Activated CD8-positive, alpha-beta memory T cell treated with anti-CD3 and anti-CD28 coated beads, Interleukin-2, amount 50 U/mL, for 1 hour (primary cell): ENCODE measurements around the gene SLC38A2.
"Not testable (repeated sequence)": the region's sequence is repeated elsewhere in the genome, so short reads cannot be mapped to it uniquely, and the experiment has no call there.

ENCODE experiments used
- DNase-seq: peaks from one replicate; pipeline ENCODE4 v3.0.0-alpha.2; 2020; ENCODE audit errors: extremely low read depth

The SLC38A2 gene

DNA sequence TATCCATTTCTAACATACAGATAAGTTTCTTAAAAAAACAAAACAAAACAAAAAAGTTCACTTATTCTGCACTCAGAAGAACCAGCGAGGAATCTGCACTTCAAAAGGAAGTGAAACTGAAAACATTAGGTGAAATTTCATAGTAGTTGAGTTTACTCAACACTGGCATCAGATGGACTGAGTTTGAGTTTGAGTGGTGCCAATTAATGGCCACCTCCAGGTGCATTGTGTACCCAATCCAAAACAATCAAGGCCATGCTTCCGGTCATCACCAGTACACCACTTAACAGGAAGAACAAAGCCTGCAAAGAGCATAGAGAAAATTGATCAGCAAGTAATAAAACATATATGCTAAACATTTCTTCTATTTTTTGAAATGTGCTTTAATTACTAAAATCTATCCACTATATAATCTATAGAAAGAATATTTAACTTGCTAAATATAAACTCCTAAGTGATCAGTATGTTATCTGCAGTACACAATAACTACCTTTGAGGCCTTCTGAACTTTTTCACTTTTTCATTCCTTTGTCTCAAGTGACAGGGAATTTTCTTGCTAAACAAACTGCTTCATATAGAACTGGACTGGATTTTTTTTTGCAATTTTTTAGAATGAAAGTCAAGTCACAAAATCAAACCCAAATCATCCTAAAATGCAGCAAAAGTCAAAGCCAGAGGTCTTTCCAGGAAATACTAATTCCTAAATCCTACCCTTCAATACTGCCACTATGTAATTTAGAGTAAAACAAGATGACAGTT lies 11.5 kb downstream of the SLC38A2 start:
- DNase-seq: no peak

DNA sequence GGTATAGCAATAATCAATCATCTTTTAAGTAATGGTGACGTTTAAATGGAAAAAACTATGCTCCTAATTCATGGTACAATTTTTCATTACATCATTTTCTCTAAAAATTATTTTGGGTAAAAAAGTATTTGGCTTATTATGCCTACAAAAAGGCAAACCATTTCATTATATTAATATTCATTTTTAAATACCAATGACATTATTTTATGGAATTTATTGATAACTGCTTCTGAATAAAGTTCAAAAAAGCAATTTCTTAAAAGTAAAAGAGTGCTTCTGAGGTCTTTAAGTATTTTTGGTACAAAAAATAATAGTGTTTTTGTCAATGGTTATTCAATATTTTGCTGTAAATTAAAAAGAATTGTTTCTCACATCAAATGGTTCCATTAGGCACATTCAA lies 12.2 kb downstream of the SLC38A2 start:
- DNase-seq: no peak

DNA sequence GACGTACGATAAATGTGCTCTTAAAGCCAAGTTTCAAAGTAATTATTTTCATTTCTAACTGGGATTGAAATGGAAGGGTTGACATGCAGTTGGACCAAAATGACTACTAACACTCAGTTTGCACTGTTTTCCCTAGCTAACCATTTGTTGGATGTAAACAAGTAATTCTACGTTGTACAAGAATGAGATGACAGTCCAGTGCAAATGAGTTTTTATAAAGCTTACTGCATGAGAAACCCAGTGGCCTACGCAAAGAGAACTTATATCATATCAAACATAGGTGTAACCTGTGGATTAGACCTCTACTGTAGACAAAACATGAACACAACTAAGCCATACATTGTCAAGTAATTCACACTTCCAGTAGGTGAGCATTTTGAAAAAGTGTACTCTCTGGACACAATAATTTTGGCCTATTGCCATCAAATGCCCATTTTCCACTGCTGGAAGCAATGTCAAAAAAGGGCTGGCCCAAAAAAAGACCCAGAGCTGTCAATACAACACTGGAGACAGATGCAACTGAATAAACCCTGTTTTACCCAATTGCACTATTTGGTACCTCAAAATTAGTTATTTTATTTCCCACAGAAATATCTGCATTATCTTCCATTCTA lies 12.8 kb downstream of the SLC38A2 start:
- no peak for DNase-seq

DNA sequence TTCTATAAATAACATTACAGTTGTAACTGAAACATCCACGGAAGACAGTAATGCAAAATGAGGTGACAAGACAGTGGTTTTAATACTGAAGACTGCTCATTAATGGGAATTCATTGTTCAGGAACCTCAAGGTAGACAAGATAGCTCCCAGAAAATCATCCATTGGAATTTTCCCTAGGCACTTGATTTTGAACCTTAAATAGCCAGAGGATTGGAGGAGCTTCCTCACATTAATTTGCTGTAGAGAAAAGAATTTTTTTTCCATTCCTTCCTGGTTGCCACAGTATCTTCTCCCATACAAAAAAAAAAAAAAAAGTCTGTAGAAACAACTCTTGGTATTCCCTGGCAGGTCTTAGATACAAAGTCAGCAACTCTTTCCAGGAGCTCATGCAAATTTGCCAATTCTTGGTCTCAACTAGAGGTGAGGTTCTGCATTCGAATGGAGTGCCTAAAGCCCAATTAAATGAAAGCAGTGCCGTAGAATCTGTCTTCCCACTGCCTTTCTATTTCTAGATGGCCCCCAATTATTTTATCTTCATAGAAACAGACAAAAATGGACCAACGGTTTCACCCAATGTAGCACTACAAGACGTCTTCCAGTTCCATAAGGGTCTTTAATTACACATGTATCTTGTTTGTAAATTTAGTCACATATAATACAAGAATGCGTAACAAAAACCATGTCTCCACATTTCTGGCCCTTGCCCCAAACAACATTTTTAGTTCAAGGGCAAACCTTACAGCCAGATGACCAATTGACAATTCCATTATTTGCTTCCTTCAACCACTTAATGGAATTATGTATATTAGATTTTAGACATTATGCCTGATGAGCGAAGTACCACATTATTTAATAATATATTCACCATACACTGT lies 13.5 kb downstream of the SLC38A2 start:
- no peak for DNase-seq

DNA sequence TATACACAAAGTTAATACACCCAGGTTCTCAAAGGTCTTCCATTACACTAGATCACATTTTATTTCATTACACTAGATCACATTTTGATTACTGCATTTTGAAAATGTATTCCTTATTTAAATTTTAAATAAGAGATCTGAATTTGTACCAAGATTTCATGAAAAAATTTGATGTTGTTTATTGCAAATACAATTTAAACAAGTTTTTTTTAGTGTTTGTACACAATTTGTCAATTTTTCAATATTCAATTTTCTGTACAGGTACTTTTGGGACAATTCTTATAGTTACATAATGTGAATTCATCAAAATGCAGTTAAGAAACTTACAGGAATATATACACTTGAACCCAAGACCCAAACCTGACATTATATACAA lies 14.3 kb downstream of the SLC38A2 start:
- no peak for DNase-seq

DNA sequence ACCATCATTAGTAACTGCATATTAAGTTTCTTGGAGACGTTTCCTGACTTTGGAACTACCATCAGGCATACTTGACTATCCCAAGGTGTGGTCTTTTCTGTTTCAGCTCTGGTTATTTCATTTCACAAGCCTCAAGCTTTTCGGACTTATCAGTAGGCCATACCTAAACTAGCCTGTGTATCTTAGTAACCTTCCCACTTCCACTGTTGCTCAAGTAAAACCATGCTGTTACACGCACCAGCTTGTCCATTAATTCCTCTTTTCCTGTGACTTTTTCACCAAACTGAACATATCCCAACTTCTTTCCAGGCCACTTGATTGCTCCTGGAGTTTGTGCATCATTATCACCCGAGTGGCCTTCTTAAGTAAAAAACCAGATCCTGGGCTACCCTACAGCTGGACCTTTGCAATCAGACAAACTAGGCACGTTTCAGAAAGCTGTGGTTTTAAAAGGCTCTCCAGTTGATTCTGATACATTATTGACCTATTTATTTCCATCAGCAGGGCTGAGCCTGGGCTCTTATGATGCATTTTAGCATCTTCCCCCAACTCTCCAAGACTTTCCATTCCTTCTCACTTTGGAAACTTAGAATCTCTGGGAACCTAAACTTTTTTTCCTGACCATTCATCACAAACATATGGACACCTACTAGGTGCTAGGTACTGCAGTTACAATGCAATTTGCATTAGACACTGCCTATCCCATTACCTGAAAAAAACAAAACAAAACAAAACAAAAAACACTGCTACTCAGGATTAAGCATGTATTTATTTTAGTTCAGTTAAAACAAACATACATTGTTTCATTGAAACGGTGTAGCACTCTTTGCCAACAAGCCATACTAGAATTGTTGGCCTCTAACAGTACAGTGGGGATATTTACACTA lies 14.9 kb downstream of the SLC38A2 start:
- no peak for DNase-seq

DNA sequence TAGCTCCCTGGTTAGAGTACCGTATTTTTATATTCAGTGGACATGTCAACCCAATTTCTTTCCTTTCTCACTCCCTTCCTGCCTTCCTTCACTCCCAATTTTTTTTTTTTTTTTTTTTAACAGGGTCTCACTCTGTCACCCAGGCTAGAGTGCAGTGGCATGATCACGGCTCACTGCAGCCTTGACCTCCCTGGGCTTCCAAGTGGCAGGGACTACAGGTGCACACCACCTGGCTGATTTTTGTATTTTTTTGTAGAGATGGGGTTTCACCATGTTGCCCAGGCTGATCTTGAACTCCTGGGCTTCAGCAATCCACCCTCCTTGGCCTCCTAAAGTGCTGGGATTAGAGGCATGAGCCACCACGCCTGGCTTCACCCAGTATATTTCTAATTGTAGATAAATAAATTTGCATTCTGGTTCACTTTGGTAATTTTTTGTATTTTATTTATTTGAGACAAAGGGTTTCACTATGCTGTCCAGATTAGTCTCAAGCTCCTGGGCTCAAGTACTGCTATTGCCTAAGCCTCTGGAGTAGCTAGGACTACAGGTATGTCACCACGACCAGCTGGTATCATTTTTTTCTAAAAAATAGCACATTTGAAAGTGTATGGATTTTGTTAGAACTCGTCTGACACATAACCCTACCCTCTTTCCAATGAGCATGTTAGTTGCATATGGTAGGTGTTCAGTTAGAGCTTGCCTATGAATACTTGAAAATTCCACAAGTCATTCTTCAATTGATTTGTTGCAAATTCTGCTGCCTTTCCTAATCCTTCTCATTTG lies 15.7 kb downstream of the SLC38A2 start:
- no peak for DNase-seq

DNA sequence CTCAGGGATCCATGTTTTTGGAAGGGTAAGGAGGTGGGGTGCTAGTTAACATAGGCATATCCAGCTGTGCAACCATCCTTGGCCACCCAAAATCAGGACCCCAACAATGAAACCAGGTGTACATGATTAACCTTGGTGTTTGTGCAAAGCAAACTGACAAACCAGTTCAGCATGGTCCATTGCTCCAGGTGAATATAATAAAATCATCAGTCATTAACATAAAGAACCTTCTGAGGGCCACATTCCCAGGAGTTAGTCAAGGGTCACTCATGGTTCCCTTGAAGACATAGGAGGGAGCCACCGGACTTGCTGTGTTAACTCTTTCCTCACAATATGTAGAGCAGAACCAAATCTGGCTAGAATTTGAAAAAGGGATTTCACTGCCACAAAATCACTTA lies 17.8 kb downstream of the SLC38A2 start:
- DNase-seq: no peak

DNA sequence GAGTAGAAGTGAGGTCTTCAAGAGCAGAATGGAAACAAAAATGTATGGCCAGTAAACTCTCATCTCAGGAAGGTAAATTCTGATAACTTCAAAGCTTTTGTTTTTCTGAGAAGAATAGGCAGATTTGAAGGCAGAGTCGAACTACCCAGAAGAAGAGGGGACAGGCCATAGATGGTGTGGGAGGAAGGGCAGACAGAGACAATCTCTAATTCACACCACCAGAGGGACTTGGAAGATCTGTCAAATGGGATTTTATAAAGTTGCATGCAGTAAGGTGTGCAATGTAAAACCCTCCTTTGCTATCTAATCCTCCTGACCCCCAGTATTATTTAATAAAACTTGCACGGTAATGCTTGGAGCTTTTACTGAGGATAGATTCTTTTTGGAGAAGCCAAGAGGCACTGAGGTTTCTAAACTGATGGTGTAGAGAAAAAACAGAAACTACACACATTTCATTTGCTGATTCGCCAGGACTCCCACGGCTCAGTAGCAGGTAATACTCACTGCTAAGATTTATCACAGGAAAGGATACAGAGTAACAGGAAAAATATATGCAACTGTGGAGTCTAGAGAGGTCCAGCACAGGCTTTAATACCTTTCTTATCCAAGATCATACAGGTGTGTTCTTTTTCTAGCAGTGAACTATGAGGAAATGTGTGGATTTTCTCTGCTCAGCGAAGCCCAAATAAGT lies 18.3 kb downstream of the SLC38A2 start:
- no peak for DNase-seq

DNA sequence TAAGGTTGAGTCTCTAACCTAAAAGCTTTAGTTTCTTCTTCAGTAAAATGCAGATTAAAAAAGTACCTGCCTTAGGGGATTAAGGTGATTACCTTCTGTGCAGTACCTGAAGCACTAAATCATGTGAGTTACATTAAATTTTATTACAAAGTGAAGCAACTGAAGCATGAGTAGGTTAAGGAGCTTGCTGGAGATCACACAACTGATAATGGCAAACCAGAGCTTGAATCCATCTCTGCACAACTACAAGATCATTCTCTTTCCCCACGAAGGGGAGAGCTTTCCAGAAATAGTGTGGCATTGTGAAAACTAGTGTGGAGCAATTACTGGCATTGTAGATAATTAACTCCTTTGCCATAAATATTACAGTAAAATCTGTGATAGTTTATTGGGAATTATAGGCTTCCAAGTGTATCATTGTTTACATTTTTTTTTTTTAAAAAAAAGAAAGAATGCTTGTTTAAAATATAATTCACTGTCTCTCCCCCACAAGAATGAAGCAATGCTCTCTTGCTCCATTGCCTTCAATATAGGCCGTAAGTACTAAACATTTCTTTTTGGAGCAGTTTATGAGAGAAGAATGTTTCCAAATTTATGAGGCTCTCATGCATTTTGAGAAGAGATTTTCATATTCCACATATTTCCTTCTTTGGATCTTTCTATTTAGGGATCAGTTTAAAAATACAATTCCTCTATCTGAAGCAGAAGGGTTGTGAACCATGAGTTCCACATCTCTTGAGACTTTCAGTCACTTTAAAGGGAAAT lies 20.5 kb downstream of the SLC38A2 start:
- DNase-seq: no peak

DNA sequence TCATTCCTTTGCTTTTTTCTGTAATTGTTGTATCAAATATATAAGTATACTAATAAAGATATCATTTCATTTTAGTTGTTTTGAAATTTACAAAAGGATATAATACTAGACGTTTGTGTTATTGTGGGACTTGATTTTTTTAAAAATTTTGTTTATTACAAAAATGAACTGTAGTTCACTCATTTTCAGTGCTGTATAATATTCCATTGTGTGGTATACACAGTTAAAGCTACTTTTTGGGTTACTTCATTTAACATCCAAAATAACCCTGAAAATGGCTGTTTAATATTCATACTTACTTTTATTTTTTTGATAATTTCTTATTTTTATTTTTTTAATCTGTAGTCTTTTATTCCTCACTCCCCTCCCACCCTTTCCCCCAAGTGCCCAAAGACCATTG lies 21.4 kb downstream of the SLC38A2 start:
- no peak for DNase-seq

DNA sequence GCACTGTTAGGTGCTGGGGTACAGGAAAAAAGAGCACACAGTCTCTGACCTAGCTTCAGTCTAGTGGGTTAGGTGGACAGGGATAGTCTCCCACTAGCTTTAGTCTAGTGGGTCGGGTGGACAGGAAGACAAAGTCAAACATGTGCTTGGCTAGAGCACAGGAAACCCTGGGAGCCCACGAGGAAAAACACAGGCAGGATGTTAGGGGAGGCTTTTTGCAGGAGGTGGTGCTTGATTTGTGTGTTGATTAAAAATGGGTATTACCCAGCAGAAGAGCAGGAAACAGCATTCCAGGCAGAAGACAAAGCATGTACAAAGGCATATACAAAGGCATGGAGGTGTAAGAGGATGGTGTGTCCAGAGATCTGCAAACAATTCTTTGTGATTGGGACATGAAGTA lies 23.3 kb downstream of the SLC38A2 start:
- DNase-seq: no peak

DNA sequence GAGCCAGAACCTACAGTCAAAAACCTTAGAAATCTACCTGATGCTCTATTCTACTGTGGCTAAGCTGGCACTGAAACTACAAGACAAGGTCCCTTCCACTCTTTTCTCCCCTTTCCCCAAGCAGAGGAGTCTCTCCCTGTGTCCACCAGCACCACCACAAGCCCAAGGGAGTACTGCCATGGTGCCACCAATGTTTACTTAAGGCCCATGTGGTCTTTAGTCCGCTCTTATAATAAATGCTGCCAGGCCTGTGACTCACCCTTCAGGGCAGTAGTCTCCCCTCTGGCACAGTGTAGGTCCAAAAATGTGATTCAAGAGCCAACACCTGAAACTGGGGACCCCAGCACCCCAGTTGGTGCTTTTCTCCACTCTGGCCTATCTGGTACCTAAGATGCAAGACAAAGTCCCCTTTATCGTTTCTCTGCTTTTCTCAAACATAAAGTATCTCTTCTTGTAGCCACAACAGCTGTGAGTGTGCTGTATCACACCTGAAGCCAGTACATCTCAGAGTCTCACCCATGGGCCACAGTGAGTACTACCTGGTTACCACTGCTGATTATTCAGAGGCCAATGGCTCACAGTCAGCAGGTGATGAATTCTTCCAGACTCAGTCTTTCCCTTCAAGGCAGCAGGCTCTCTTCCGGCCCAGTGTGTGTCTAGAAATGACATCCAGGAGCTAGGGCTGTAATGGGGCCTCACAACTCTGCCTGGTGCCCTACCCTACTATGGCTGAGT lies 29.3 kb downstream of the SLC38A2 start:
- no peak for DNase-seq

DNA sequence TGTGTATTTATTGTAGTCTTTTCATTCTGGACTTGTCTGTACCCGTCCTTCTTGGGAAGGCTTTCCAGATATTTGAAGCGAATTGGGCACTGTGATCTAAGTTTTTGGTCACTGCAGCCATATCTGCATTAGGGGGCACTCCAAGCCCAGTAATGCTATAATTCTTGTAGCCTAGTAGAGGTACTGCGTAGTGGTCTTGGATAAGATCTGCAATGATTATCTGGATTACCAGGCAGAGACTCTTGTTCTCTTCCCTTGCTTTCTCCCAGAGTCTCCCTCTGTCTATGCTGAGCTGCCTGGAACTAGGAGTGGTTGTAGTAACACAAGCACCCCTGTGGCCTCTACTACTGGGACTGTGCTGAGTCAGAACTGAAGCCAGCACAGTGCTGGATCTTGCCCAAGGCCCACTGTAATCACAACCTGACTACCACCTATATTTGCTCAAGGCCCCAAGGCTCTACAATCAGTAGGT lies 30.0 kb downstream of the SLC38A2 start:
- no peak for DNase-seq

DNA sequence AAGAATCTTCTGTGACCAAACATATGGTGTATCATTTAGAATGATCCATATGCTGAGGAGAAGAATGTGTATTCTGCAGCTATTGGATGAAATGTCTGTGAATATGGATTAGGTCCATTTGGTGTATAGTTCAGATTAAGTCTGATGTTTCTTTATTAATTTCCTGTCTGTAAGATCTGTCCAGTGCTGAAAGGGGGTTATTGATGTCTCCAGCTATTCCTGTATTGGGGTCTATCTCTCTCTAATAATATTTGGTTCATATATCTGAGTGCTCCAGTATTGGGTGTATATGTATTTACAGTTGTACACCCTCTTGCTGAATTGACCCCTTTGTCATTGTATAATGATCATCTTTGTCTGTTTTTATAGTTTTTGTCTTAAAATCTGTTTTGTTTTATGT lies 33.5 kb downstream of the SLC38A2 start:
- no peak for DNase-seq

DNA sequence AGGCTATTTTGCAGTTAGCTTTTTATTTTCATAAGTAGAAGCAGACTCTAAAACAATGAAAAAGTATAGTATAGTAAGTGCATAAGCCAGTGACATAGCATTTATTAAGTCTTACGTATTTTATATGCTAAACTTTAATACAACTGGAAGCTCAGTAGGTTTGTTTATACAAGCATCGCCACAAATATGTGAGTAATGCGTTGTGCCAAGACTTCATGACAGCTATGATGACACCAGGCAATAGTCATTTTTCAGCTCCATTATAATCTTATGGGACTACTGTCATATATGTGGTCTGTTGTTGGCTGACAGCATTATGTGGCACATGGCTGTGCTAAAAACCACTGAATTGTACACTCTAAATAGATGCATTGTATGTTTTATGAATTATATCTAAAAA lies 40.3 kb downstream of the SLC38A2 start:
- no peak for DNase-seq

DNA sequence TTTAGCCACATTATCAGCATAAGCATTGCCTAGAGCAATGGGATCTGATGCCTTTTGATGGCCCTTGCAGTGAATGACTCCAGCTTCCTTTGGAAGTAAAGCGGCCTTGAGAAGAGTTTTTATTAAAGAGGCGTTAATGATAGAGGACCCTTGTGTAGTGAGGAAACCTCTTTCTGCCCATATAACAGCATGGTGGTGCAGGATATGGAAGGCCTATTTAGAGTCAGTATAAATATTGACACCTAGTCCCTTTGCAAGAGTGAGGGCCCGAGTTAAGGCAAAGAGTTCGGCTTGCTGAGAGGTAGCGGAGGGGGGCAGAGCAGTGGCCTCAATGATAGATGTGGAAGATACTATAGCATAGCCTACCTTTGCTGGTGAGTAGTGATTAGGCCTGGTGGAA lies 47.5 kb downstream of the SLC38A2 start:
- not testable (repeated sequence) for DNase-seq

DNA sequence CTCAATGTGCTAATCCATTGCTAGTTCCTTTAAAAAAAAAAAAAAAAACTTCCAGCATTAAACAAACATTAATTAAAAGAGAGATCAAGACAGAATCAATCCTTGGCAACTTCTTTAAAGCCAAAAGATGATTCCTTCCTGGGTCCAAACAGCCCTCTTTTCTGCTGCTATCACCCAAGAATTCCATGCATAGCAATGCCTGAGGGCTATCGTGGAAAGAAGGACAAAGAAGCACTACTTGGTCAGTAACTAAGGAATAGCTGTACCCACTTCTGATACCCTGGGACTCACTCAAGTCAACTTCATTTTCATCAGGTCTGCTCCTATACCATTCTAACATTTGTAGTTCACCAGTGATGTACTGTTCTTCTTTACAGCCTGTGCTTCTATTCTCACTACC lies 51.8 kb downstream of the SLC38A2 start:
- DNase-seq: no peak

DNA sequence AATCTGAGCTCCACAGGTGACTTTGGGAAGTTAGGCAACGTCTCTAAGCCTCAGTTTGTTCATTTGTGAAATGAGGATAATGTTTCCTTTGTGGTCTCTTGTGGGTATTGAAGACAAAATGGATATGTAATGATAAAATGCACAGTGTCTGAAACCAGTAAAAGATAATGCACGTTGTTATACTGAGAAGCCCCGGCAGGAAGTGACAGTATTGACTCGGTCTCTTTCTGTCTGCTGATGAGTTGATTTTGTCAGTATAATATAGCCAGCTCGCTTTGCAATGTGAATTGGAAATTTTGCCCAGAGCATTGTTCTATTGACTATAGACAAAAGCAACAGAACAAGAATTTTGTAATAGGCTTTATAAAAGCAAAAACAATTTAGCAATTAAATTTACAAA lies 54.5 kb downstream of the SLC38A2 start:
- DNase-seq: no peak
